Esophagus muscularis mucosa (tissue), 4 donors: ENCODE results near the gene IP6K2. TPM values are rescaled to one million over a fixed set of nuclear protein-coding genes. Genes with fewer than 3 reads are reported as not detected.
"Not testable (repeated sequence)": the region's sequence is repeated elsewhere in the genome, so short reads cannot be mapped to it uniquely, and the experiment has no call there.

Source experiments
- DNase-seq: peaks from one replicate; pipeline ENCODE4 v3.0.0-alpha.2; 2017; ENCODE audit errors: extremely low spot score
- H3K27ac ChIP-seq, 4 donors: fragments of 200-600 bp; sonication (generic); replicated peaks in 1 of 4; 1 replicate in 3 of 4; 2 replicates in 1 of 4; pipeline ENCODE4 v1.5.1; 2016 to 2019; ENCODE audit warnings: mild to moderate bottlenecking in 1 of 4
- H3K27me3 ChIP-seq, 4 donors: fragments of 200-600 bp; sonication (generic); one replicate each; pipeline versions ENCODE4 v1.5.1 to v1.6.0; 2016 to 2019
- H3K36me3 ChIP-seq, 4 donors: fragments of 200-600 bp; sonication (generic); one replicate each; pipeline ENCODE4 v1.5.1; 2016 to 2019
- H3K4me1 ChIP-seq, 4 donors: fragments of 200-600 bp; sonication (generic); one replicate each; pipeline ENCODE4 v1.5.1; 2016 to 2019
- H3K4me3 ChIP-seq, 4 donors: fragments of 200-600 bp; sonication (generic); 1 replicate in 2 of 4; 2 replicates in 2 of 4; pipeline ENCODE4 v1.5.1; 2016 to 2019; ENCODE audit warnings: mild to moderate bottlenecking in 4 of 4, moderate library complexity in 1 of 4
- H3K9me3 ChIP-seq, 4 donors: fragments of 200-600 bp; sonication (generic); 1 replicate in 3 of 4; 2 replicates in 1 of 4; pipeline ENCODE4 v1.5.1; 2016 to 2019
- CTCF ChIP-seq, 3 experiments: fragments of 200-600 bp in 2 of 3; fragments of 450-650 bp in 1 of 3; sonication (generic) in 2 of 3; IDR thresholded peaks; one replicate each; pipeline ENCODE4 v1.5.1; 2017 to 2019; ENCODE audit warnings: antibody characterized with exemption in 3 of 3, mild to moderate bottlenecking in 2 of 3, moderate library complexity in 1 of 3
- EP300 ChIP-seq: sonication (generic); formaldehyde crosslinking; IDR thresholded peaks from one replicate; pipeline ENCODE4 v1.6.1; 2017; ENCODE audit warnings: antibody characterized with exemption
- POLR2A ChIP-seq: fragments of 450-650 bp; IDR thresholded peaks from one replicate; pipeline ENCODE4 v1.6.1; 2017; ENCODE audit warnings: antibody characterized with exemption, moderate library complexity, mild to moderate bottlenecking, low read depth
- POLR2AphosphoS5 ChIP-seq, 2 donors: sonication (generic); formaldehyde crosslinking; IDR thresholded peaks; one replicate each; pipeline ENCODE4 v1.6.1; 2017; ENCODE audit warnings: antibody characterized with exemption in 2 of 2
- WGBS: methylation state at CpG from one replicate; pipeline ENCODE4 v1.1.5; 2018; 5-methylcytosine and 5-hydroxymethylcytosine counted together
- intact Hi-C: fragments of 100-400 bp; cut with DNase I; formaldehyde crosslinking; loops from one replicate; pipeline ENCODE4 v1.15.1; 2023
- total RNA-seq, 4 donors: library from RNA; depleted of rRNA; stranded (reverse); fragments of >200 nt; gene quantifications; one replicate each; pipeline versions ENCODE4 v1.1.0 to v1.2.1, GENCODE V29; 2016

Gene IP6K2
- total RNA-seq, 4 donors from 2014 or later, result 31.0 to 57.5 (median 41.2) TPM

- Histone ChIP-seq H3K36me3 (no peaks in the 10 kb centered on the region), H3K27me3 (no peaks in the 10 kb centered on the region), H3K4me1 (no peaks in the 10 kb centered on the region), H3K4me3 (no peak overlapping the region), H3K9me3 (no peaks in the 10 kb centered on the region), H3K27ac (no peak overlapping the region)
- no peak for DNase-seq
- no peak for TF ChIP-seq EP300
- no peak for TF ChIP-seq POLR2A
- TF ChIP-seq CTCF (IDR thresholded peaks at IDR 0.05), result no peak
- no peak for TF ChIP-seq POLR2AphosphoS5 (IDR thresholded peaks at IDR 0.05)
- WGBS, result 92% methylated on average over 7 of the region's 7 CpGs
- intact Hi-C loops, result no loop called here
Observed at GRCh38 chr3:48723725-48724124, 6.7 kb upstream of the IP6K2 start.

- H3K9me3 ChIP-seq, intact Hi-C loops, H3K36me3 ChIP-seq, H3K4me3 ChIP-seq, H3K27ac ChIP-seq, H3K27me3 ChIP-seq, DNase-seq, H3K4me1 ChIP-seq: not testable (repeated sequence)
- WGBS, result 86% methylated on average over 3 of the region's 3 CpGs
Observed at GRCh38 chr3:48723293-48723692, 6.3 kb upstream of the IP6K2 start.

GRCh38 chr3:48716508-48716981 is 476 bp downstream of the IP6K2 start:
- WGBS, result 0% methylated on average over 6 of the region's 16 CpGs

GRCh38 chr3:48715174-48715800 is 1.7 kb downstream of the IP6K2 start:
- TF ChIP-seq EP300, result no peak
- TF ChIP-seq POLR2A, result no peak
- no peak for TF ChIP-seq CTCF (IDR thresholded peaks at IDR 0.05)
- TF ChIP-seq POLR2AphosphoS5 (IDR thresholded peaks at IDR 0.05), result peak in 1 of 2 donors; percentile 25
- Histone ChIP-seq H3K9me3 (no peaks in the 10 kb centered on the region), H3K4me1 (peaks cover 33 to 65% (median 54%) of the 10 kb centered on the region in 4 donors), H3K4me3 (peak overlapping the region in 1 of 4 donors; percentile 67), H3K36me3 (peaks cover 0 to 40% (median 21%) of the 10 kb centered on the region in 4 donors), H3K27me3 (no peaks in the 10 kb centered on the region), H3K27ac (peak overlapping the region; percentile 18 to 60 (median 57))
- DNase-seq, result no peak
- intact Hi-C loops, result no loop called here

More at GRCh38 chr3:48716508-48716981, 476 bp downstream of the IP6K2 start:
- H3K4me3 ChIP-seq, result peak overlapping the region; percentile 67 to 93 (median 81)
- H3K27me3 ChIP-seq, result no peaks in the 10 kb centered on the region
- peaks cover 0 to 27% (median 10%) of the 10 kb centered on the region in 4 donors for H3K36me3 ChIP-seq
- peak overlapping the region; percentile 82 to 87 (median 84) for H3K27ac ChIP-seq
- intact Hi-C loops, result no loop called here
- no peak for DNase-seq
- no peak for TF ChIP-seq CTCF (IDR thresholded peaks at IDR 0.05)
- no peak for TF ChIP-seq POLR2A
- no peak for TF ChIP-seq EP300
- no peak for TF ChIP-seq POLR2AphosphoS5 (IDR thresholded peaks at IDR 0.05)
- H3K9me3 ChIP-seq, result no peaks in the 10 kb centered on the region
- peaks cover 28 to 54% (median 50%) of the 10 kb centered on the region in 4 donors for H3K4me1 ChIP-seq

GRCh38 chr3:48711727-48712126 is 5.3 kb downstream of the IP6K2 start:
- TF ChIP-seq POLR2AphosphoS5 (IDR thresholded peaks at IDR 0.05) (no peak), POLR2A (no peak), EP300 (no peak), CTCF (IDR thresholded peaks at IDR 0.05) (no peak)
- intact Hi-C loops, result no loop called here

More at GRCh38 chr3:48711727-48712126, 5.3 kb downstream of the IP6K2 start:
- H3K36me3 ChIP-seq, result peaks cover 0 to 62% (median 31%) of the 10 kb centered on the region in 4 donors
- WGBS, result 93% methylated on average over 2 of the region's 2 CpGs
- no peaks in the 10 kb centered on the region for H3K9me3 ChIP-seq
- no peaks in the 10 kb centered on the region for H3K27me3 ChIP-seq
- DNase-seq, result no peak
- H3K4me3 ChIP-seq, result no peak overlapping the region
- peaks cover 50 to 93% (median 80%) of the 10 kb centered on the region in 4 donors for H3K4me1 ChIP-seq
- H3K27ac ChIP-seq, result no peak overlapping the region
